CD4-positive, alpha-beta T cell (primary cell): ENCODE results near the gene FZD1. TPM values are rescaled to one million over a fixed set of nuclear protein-coding genes. Genes with fewer than 3 reads are reported as not detected.

Experiments
- ATAC-seq: fragments of 200-7000 bp; cut with Tn5 transposase; one replicate; pipeline ENCODE4 v1.10.0; 2022; ENCODE audit warnings: mild to moderate bottlenecking; ENCODE audit not compliant: poor library complexity
- CTCF ChIA-PET: fragments of 350-600 bp; sonication (Branson Sonifier 250); formaldehyde crosslinking; loops from one replicate; lab custom pipeline; 2021; ENCODE audit warnings: antibody characterized with exemption, inconsistent platforms; lab: Charles Lee
- POLR2A ChIA-PET: fragments of 350-600 bp; sonication (Branson Sonifier 250); formaldehyde crosslinking; loops from one replicate; lab custom pipeline; 2021; ENCODE audit warnings: antibody characterized with exemption, inconsistent platforms; lab: Charles Lee
- DNase-seq, 14 experiments: peaks; one replicate each; pipeline ENCODE4 v3.0.0-alpha.2; 2013 to 2020; ENCODE audit warnings: mixed read lengths in 2 of 14
- H3K27ac ChIP-seq, 2 donors: one replicate each; pipeline versions ENCODE4 v1.5.1 to v1.7.0; 2013; ENCODE audit warnings: low read length in 2 of 2, low read depth in 1 of 2, mild to moderate bottlenecking in 1 of 2
- H3K27me3 ChIP-seq, 2 experiments: 1 replicate in 1 of 2; 2 replicates in 1 of 2; pipeline versions ENCODE4 v1.6.1 to v1.7.0; 2013; ENCODE audit warnings: low read length in 2 of 2, control low read depth in 1 of 2, mild to moderate bottlenecking in 1 of 2, moderate library complexity in 1 of 2; ENCODE audit not compliant: insufficient read depth in 2 of 2, control insufficient read depth in 1 of 2
- H3K36me3 ChIP-seq: one replicate; pipeline ENCODE4 v1.6.1; 2013; ENCODE audit warnings: low read length, control low read depth; ENCODE audit not compliant: insufficient read depth
- H3K4me1 ChIP-seq: one replicate; pipeline ENCODE4 v1.6.1; 2013; ENCODE audit warnings: low read length, control low read depth; ENCODE audit not compliant: insufficient read depth
- H3K4me3 ChIP-seq: one replicate; pipeline ENCODE4 v1.5.1; 2013; ENCODE audit warnings: mild to moderate bottlenecking, low read length, moderate library complexity
- H3K9me3 ChIP-seq, 2 experiments: 1 replicate in 1 of 2; 2 replicates in 1 of 2; pipeline versions ENCODE4 v1.6.1 to v1.7.0; 2013; ENCODE audit warnings: low read length in 2 of 2, mild to moderate bottlenecking in 2 of 2, control low read depth in 1 of 2, moderate library complexity in 1 of 2; ENCODE audit not compliant: control insufficient read depth in 1 of 2, insufficient read depth in 1 of 2
- H3K27ac Mint-ChIP-seq: one replicate; pipeline ENCODE4 v1.8.0; 2020; ENCODE audit warnings: mixed read lengths
- H3K27me3 Mint-ChIP-seq: one replicate; pipeline ENCODE4 v1.8.0; 2021; ENCODE audit warnings: mixed read lengths
- H3K36me3 Mint-ChIP-seq: one replicate; pipeline ENCODE4 v1.8.0; 2021; ENCODE audit warnings: low read depth, mixed read lengths
- H3K4me1 Mint-ChIP-seq: one replicate; pipeline ENCODE4 v1.8.0; 2021; ENCODE audit warnings: low read depth, mixed read lengths
- H3K4me3 Mint-ChIP-seq: one replicate; pipeline ENCODE4 v1.8.0; 2020; ENCODE audit warnings: mild to moderate bottlenecking, mixed read lengths
- H3K9me3 Mint-ChIP-seq: one replicate; pipeline ENCODE4 v1.8.0; 2020; ENCODE audit warnings: mixed read lengths
- intact Hi-C, 2 experiments: fragments of 100-400 bp; cut with DNase I in 1 of 2; cut with micrococcal nuclease in 1 of 2; formaldehyde crosslinking; loops; one replicate each; pipeline versions ENCODE4 v1.15.1 to v1.9.0; 2023 to 2025; cut with DNase I, micrococcal nuclease
- total RNA-seq, 174 experiments: library from RNA in 2 of 174; stranded (reverse) in 2 of 174; gene quantifications; one replicate each; pipeline ENCODE4 v1.2.3 and lab custom pipeline; 2021 to 2026
- TF ChIP-seq, protein P1 (sequence below): fragments of 200-600 bp; IDR thresholded peaks from one replicate; pipeline ENCODE4 v1.8.0; 2022; ENCODE audit warnings: antibody characterized with exemption, mild to moderate bottlenecking

Gene FZD1
- total RNA-seq, 2 experiments from 2014 or later, result 0.22 to 0.28 TPM

DNA sequence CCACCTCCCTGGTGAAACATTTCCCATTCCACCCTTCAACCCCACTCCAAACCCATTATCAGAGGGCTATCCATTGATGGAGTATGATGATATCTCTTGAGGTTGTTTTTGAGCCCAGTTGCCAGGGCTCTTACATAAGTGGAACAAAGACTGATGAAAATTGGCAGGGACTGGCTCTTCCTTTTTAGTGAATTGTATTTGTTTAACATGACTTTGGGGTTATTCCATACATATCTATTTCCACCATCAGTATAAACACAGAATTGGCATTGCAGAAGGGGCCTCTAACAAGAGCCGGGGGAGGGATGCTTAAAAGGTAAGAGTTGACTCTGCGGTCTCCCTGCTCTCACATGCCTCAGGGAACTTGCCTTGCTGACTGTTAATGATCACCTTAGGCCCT, 28.9 kb downstream of the FZD1 start:
- Histone ChIP-seq H3K4me1 (no peaks in the 10 kb centered on the region), H3K4me3 (no peak overlapping the region), H3K27me3 (no peaks in the 10 kb centered on the region), H3K27ac (no peak overlapping the region), H3K9me3 (no peaks in the 10 kb centered on the region), H3K36me3 (no peaks in the 10 kb centered on the region)
- intact Hi-C loops, result no loop called here
- no peaks in the 10 kb centered on the region for H3K36me3 Mint-ChIP-seq
- no peak overlapping the region for H3K27ac Mint-ChIP-seq
- POLR2A ChIA-PET, result no interaction called here
- peaks cover 6% of the 10 kb centered on the region for H3K27me3 Mint-ChIP-seq
- TF ChIP-seq, protein P1, sequence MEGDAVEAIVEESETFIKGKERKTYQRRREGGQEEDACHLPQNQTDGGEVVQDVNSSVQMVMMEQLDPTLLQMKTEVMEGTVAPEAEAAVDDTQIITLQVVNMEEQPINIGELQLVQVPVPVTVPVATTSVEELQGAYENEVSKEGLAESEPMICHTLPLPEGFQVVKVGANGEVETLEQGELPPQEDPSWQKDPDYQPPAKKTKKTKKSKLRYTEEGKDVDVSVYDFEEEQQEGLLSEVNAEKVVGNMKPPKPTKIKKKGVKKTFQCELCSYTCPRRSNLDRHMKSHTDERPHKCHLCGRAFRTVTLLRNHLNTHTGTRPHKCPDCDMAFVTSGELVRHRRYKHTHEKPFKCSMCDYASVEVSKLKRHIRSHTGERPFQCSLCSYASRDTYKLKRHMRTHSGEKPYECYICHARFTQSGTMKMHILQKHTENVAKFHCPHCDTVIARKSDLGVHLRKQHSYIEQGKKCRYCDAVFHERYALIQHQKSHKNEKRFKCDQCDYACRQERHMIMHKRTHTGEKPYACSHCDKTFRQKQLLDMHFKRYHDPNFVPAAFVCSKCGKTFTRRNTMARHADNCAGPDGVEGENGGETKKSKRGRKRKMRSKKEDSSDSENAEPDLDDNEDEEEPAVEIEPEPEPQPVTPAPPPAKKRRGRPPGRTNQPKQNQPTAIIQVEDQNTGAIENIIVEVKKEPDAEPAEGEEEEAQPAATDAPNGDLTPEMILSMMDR, result no peak
- H3K4me3 Mint-ChIP-seq, result no peak overlapping the region
- ATAC-seq (no peak), DNase-seq (no peak)
- H3K4me1 Mint-ChIP-seq, result no peaks in the 10 kb centered on the region
- no peaks in the 10 kb centered on the region for H3K9me3 Mint-ChIP-seq
- CTCF ChIA-PET, result no interaction called here

DNA sequence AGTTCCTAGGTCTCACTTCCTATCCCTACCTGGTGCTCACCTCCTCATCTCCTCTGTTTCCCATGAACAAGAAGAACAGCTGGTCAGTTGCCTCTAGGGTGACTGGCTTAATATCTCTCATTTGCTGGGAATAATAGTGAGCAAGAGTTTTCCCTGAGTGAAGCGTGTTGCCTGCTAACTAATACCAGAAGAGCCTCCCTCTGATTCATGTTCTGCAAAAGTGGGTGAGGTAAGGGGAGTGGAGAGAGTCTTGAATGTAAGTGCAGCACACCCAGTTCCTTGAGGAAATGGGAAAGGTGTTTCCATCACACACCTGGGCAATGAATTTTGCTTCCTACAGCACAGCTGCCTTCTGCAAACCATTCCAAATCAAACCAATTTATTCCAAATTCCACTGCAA, 29.6 kb downstream of the FZD1 start:
- intact Hi-C loops, result no loop called here
- DNase-seq (no peak), ATAC-seq (no peak)
- Histone ChIP-seq H3K27ac (no peak overlapping the region), H3K27me3 (no peaks in the 10 kb centered on the region), H3K9me3 (no peaks in the 10 kb centered on the region), H3K36me3 (no peaks in the 10 kb centered on the region), H3K4me3 (no peak overlapping the region), H3K4me1 (no peaks in the 10 kb centered on the region)
- Mint-ChIP-seq H3K36me3 (no peaks in the 10 kb centered on the region), H3K4me3 (no peak overlapping the region), H3K9me3 (no peaks in the 10 kb centered on the region), H3K27ac (no peak overlapping the region), H3K27me3 (peaks cover 6% of the 10 kb centered on the region), H3K4me1 (no peaks in the 10 kb centered on the region)
- TF ChIP-seq, protein P1, result no peak
- ChIA-PET POLR2A (no interaction called here), CTCF (interaction anchor here (0.6 kb wide), 1 partner anchor 1857 kb away, joined by 5 read pairs; no protein-coding TSS in a partner anchor)

DNA sequence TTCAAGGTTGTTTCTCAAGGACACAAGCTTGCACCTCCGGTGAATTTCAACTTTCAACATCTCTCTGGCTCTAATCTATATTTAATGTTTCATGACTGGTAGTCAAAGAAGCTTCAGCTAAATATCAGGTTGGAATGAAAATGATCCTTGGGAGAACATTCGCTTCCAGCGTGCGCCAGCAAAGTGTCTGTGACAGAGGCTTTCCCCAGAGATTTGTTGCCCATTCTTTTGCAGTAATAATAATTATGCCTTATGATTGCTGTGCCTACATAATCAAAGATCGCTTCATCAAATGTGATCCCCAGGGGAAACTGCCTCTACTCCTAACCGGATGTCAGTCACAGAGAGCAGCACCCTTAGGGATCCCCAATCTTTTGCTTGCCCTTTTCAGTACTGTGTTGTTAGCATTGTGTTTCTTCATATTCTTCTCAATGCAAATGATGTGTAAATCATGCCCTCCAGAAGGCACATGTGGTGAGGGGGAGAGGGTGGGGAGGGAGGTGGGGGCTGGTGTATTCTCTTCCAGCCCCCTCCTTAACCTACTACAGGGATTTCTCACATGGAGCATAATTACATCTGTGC, 30.5 kb downstream of the FZD1 start:
- Histone ChIP-seq H3K36me3 (no peaks in the 10 kb centered on the region), H3K9me3 (no peaks in the 10 kb centered on the region), H3K27me3 (no peaks in the 10 kb centered on the region), H3K4me3 (no peak overlapping the region), H3K4me1 (no peaks in the 10 kb centered on the region), H3K27ac (no peak overlapping the region)
- Mint-ChIP-seq H3K4me3 (no peak overlapping the region), H3K27me3 (peaks cover 6% of the 10 kb centered on the region), H3K9me3 (no peaks in the 10 kb centered on the region), H3K36me3 (no peaks in the 10 kb centered on the region), H3K27ac (no peak overlapping the region), H3K4me1 (no peaks in the 10 kb centered on the region)
- intact Hi-C loops, result no loop called here
- ChIA-PET CTCF (no interaction called here), POLR2A (no interaction called here)
- TF ChIP-seq, protein P1, result no peak
- ATAC-seq (no peak), DNase-seq (no peak)
